GM23338 (cell line): Measurements from ENCODE around the gene RPP38. TPM values are rescaled to one million over a fixed set of nuclear protein-coding genes. Genes with fewer than 3 reads are reported as not detected.

Experiments
- ATAC-seq: fragments of 200-7000 bp; cut with Tn5 transposase; 3 replicates; pipeline ENCODE4 v1.9.1; 2020
- DNase-seq: peaks from one replicate; pipeline ENCODE4 v3.0.0-alpha.2; 2015; ENCODE audit warnings: low spot score
- H2AFZ ChIP-seq: fragments of 200-600 bp; sonication (generic); 2 replicates; pipeline ENCODE4 v1.8.0; 2016; ENCODE audit warnings: antibody characterized with exemption, mild to moderate bottlenecking, moderate library complexity
- H3F3A ChIP-seq: fragments of 200-600 bp; sonication (generic); replicated peaks from 2 replicates; pipeline ENCODE4 v1.8.0; 2017; ENCODE audit warnings: antibody characterized with exemption, mixed run types, low read depth
- H3K27ac ChIP-seq: fragments of 200-600 bp; sonication (generic); 2 replicates; pipeline ENCODE4 v1.6.1; 2016; ENCODE audit warnings: low read depth
- H3K27me3 ChIP-seq: fragments of 200-600 bp; sonication (generic); 2 replicates; pipeline ENCODE4 v1.8.0; 2016; ENCODE audit warnings: mild to moderate bottlenecking, mixed run types, moderate library complexity; ENCODE audit not compliant: insufficient read depth
- H3K36me3 ChIP-seq: fragments of 200-600 bp; sonication (generic); 2 replicates; pipeline ENCODE4 v1.8.0; 2016; ENCODE audit warnings: mild to moderate bottlenecking; ENCODE audit not compliant: insufficient read depth
- H3K4me1 ChIP-seq: fragments of 200-600 bp; sonication (generic); 2 replicates; pipeline ENCODE4 v1.8.0; 2016; ENCODE audit warnings: mild to moderate bottlenecking, moderate library complexity; ENCODE audit not compliant: insufficient read depth
- H3K4me2 ChIP-seq: fragments of 200-600 bp; sonication (generic); 2 replicates; pipeline ENCODE4 v1.7.1; 2017; ENCODE audit warnings: mixed run types
- H3K4me3 ChIP-seq: fragments of 200-600 bp; sonication (generic); 2 replicates; pipeline ENCODE4 v1.6.1; 2016; ENCODE audit warnings: mixed run types
- H3K79me2 ChIP-seq: fragments of 200-600 bp; sonication (generic); replicated peaks from 2 replicates; pipeline ENCODE4 v1.8.0; 2017; ENCODE audit warnings: mild to moderate bottlenecking; ENCODE audit not compliant: insufficient read depth
- H3K9me2 ChIP-seq: fragments of 200-600 bp; sonication (generic); 2 replicates; pipeline ENCODE4 v1.8.0; 2017; ENCODE audit not compliant: insufficient read depth
- H4K20me1 ChIP-seq: fragments of 200-600 bp; sonication (generic); replicated peaks from 2 replicates; pipeline ENCODE4 v1.8.0; 2017; ENCODE audit warnings: mild to moderate bottlenecking; ENCODE audit not compliant: insufficient read depth
- H3K27ac Mint-ChIP-seq: 2 replicates; pipeline ENCODE4 v1.8.0; 2020; ENCODE audit warnings: inconsistent platforms, mild to moderate bottlenecking, moderate library complexity, mixed read lengths
- H3K27me3 Mint-ChIP-seq: 3 replicates; pipeline ENCODE4 v1.8.0; 2022; ENCODE audit warnings: low read depth, mild to moderate bottlenecking, moderate library complexity, mixed read lengths, inconsistent platforms; ENCODE audit not compliant: insufficient read depth, poor library complexity
- H3K36me3 Mint-ChIP-seq: 3 replicates; pipeline ENCODE4 v1.8.0; 2021; ENCODE audit warnings: low read depth, mild to moderate bottlenecking, inconsistent platforms, moderate library complexity, mixed read lengths
- H3K4me1 Mint-ChIP-seq: 3 replicates; pipeline ENCODE4 v1.8.0; 2020; ENCODE audit warnings: mild to moderate bottlenecking, inconsistent platforms, mixed read lengths
- H3K4me3 Mint-ChIP-seq: 3 replicates; pipeline ENCODE4 v1.8.0; 2021; ENCODE audit warnings: moderate library complexity, mild to moderate bottlenecking, inconsistent platforms, mixed read lengths
- H3K9me3 Mint-ChIP-seq: 3 replicates; pipeline ENCODE4 v1.8.0; 2020; ENCODE audit warnings: moderate library complexity, mild to moderate bottlenecking, inconsistent platforms, mixed read lengths
- CREB1 ChIP-seq: fragments of 250-450 bp; sonication (Bioruptor Pico); IDR thresholded peaks from 2 replicates; pipeline ENCODE4 v1.5.0; 2020; ENCODE audit warnings: low read depth, mild to moderate bottlenecking, moderate library complexity
- EZH2 ChIP-seq: fragments of 200-600 bp; sonication (generic); IDR thresholded peaks from one replicate; pipeline ENCODE4 v1.8.0; 2017; ENCODE audit warnings: antibody characterized with exemption, mild to moderate bottlenecking, low read depth; ENCODE audit not compliant: unreplicated experiment
- JUNB ChIP-seq: IDR thresholded peaks from one replicate; pipeline ENCODE4 v1.6.1; 2016; ENCODE audit warnings: antibody characterized with exemption; ENCODE audit not compliant: unreplicated experiment
- STAT1 ChIP-seq: IDR thresholded peaks from one replicate; pipeline ENCODE4 v1.6.1; 2016; ENCODE audit warnings: antibody characterized with exemption; ENCODE audit not compliant: unreplicated experiment
- ZNF331 ChIP-seq: fragments of 250-450 bp; sonication (Bioruptor Pico); IDR thresholded peaks from 2 replicates; pipeline ENCODE4 v1.5.0; 2020; ENCODE audit warnings: low read depth, mild to moderate bottlenecking, moderate library complexity
- polyA plus RNA-seq: library from polyadenylated mRNA; unstranded; fragments of >200 nt; fragmentation: Nextera tagmentation; extraction: Ambion mirVana; gene quantifications from 2 replicates; pipeline ENCODE4 v1.2.1, GENCODE V29; 2016
- total RNA-seq: library from RNA; depleted of rRNA; stranded (reverse); fragments of >200 nt; shearing (Covaris generic); gene quantifications from 2 replicates; pipeline ENCODE4 v1.2.3, GENCODE V29; 2014
- TF ChIP-seq, protein P1 (sequence below): fragments of 250-450 bp; sonication (Bioruptor Pico); IDR thresholded peaks from 2 replicates; pipeline ENCODE4 v1.5.0; 2020; ENCODE audit warnings: mild to moderate bottlenecking, moderate library complexity
- TF ChIP-seq, protein P2 (sequence below), 2 experiments: fragments of 200-600 bp in 1 of 2; sonication (generic) in 1 of 2; conservative IDR thresholded peaks; 2 replicates each; pipeline versions ENCODE4 v1.5.1 to v1.6.1; 2016 to 2017; ENCODE audit warnings: antibody characterized with exemption in 2 of 2, low read depth in 2 of 2, mild to moderate bottlenecking in 2 of 2, moderate library complexity in 1 of 2

RPP38 gene
- total and polyA plus RNA-seq, 2 experiments from 2014 or later = 20.1 to 50.7 TPM

DNA sequence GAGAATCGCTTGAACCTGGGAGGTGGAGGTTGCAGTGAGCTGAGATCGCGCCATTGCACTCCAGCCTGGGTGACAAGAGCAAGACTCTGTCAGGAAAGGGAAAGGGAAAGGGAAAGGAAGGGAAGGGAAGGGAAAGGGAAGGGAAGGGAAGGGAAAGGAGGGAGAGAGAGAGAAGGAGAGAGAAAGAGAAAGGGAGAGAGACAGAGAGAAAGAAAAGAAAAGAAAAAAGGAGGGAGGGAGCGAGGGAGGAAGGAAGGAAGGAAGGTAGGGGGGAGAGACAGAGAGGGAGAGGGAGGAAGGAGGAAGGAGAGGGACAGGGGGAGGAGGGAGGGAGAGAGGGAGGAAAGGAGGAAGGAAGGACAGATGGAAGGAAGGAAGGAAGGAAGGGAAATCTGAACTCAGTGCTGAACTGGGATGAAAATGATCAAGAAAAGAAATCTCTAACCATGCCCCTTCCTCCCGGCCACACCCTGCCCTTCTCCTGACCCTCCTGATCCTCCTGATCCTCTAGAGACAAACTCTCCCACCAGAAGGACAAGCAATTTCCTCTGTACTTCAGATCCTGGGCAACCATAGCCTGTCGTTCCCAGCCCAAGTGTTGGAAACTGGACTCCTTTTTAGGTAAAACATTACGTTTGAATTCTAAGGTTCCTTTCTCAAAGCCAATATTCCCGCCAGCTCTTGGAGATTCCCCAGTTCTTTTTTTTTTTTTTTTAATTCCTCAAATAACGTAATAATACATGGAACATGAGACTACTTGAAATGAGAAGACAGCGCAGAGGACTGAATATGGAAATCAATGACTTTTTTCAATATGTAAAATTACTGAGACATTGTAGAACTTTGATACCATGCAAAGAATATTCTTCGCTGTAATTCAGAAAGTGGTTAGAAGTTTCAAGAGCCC, 39.2 kb downstream of the RPP38 start (continued):
- TF ChIP-seq, protein P1, sequence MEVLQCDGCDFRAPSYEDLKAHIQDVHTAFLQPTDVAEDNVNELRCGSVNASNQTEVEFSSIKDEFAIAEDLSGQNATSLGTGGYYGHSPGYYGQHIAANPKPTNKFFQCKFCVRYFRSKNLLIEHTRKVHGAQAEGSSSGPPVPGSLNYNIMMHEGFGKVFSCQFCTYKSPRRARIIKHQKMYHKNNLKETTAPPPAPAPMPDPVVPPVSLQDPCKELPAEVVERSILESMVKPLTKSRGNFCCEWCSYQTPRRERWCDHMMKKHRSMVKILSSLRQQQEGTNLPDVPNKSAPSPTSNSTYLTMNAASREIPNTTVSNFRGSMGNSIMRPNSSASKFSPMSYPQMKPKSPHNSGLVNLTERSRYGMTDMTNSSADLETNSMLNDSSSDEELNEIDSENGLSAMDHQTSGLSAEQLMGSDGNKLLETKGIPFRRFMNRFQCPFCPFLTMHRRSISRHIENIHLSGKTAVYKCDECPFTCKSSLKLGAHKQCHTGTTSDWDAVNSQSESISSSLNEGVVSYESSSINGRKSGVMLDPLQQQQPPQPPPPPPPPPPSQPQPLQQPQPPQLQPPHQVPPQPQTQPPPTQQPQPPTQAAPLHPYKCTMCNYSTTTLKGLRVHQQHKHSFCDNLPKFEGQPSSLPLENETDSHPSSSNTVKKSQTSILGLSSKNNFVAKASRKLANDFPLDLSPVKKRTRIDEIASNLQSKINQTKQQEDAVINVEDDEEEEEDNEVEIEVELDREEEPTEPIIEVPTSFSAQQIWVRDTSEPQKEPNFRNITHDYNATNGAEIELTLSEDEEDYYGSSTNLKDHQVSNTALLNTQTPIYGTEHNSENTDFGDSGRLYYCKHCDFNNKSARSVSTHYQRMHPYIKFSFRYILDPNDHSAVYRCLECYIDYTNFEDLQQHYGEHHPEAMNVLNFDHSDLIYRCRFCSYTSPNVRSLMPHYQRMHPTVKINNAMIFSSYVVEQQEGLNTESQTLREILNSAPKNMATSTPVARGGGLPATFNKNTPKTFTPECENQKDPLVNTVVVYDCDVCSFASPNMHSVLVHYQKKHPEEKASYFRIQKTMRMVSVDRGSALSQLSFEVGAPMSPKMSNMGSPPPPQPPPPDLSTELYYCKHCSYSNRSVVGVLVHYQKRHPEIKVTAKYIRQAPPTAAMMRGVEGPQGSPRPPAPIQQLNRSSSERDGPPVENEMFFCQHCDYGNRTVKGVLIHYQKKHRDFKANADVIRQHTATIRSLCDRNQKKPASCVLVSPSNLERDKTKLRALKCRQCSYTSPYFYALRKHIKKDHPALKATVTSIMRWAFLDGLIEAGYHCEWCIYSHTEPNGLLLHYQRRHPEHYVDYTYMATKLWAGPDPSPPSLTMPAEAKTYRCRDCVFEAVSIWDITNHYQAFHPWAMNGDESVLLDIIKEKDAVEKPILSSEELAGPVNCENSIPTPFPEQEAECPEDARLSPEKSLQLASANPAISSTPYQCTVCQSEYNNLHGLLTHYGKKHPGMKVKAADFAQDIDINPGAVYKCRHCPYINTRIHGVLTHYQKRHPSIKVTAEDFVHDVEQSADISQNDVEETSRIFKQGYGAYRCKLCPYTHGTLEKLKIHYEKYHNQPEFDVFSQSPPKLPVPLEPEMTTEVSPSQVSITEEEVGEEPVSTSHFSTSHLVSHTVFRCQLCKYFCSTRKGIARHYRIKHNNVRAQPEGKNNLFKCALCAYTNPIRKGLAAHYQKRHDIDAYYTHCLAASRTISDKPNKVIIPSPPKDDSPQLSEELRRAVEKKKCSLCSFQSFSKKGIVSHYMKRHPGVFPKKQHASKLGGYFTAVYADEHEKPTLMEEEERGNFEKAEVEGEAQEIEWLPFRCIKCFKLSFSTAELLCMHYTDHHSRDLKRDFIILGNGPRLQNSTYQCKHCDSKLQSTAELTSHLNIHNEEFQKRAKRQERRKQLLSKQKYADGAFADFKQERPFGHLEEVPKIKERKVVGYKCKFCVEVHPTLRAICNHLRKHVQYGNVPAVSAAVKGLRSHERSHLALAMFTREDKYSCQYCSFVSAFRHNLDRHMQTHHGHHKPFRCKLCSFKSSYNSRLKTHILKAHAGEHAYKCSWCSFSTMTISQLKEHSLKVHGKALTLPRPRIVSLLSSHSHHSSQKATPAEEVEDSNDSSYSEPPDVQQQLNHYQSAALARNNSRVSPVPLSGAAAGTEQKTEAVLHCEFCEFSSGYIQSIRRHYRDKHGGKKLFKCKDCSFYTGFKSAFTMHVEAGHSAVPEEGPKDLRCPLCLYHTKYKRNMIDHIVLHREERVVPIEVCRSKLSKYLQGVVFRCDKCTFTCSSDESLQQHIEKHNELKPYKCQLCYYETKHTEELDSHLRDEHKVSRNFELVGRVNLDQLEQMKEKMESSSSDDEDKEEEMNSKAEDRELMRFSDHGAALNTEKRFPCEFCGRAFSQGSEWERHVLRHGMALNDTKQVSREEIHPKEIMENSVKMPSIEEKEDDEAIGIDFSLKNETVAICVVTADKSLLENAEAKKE = no peak
- TF ChIP-seq, protein P2, sequence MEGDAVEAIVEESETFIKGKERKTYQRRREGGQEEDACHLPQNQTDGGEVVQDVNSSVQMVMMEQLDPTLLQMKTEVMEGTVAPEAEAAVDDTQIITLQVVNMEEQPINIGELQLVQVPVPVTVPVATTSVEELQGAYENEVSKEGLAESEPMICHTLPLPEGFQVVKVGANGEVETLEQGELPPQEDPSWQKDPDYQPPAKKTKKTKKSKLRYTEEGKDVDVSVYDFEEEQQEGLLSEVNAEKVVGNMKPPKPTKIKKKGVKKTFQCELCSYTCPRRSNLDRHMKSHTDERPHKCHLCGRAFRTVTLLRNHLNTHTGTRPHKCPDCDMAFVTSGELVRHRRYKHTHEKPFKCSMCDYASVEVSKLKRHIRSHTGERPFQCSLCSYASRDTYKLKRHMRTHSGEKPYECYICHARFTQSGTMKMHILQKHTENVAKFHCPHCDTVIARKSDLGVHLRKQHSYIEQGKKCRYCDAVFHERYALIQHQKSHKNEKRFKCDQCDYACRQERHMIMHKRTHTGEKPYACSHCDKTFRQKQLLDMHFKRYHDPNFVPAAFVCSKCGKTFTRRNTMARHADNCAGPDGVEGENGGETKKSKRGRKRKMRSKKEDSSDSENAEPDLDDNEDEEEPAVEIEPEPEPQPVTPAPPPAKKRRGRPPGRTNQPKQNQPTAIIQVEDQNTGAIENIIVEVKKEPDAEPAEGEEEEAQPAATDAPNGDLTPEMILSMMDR (conservative IDR thresholded peaks at IDR 0.05; ENCODE audit: low read depth in 2 of 2) = no peak
- TF ChIP-seq STAT1 = no peak
- no peak for TF ChIP-seq EZH2

DNA sequence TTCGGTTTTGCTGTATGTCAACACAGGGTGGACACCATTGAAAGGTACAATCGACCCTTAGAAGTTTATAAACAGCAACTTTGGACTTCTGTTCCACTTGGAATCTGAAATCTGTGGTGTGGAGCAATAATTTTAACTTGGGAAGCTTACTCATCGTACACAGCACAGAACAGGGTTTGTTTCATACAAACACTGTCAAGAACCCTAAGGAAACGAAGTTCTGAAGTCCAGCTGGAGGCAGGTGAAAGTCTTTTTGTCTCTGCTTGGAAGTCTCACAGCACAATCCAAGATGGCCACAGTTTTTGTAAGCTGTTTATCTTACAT, 39.8 kb downstream of the RPP38 start:
- Histone ChIP-seq H3K27me3 (no peaks in the 10 kb centered on the region), H3K27ac (no peak overlapping the region), H3K36me3 (peaks cover 10% of the 10 kb centered on the region; the same call in 1 of the 2 replicates), H2AFZ (no peak overlapping the region), H3F3A (no peaks in the 10 kb centered on the region), H3K4me2 (no peak overlapping the region), H3K4me3 (no peak overlapping the region), H3K9me2 (no peaks in the 10 kb centered on the region), H3K4me1 (no peaks in the 10 kb centered on the region), H4K20me1 (no peaks in the 10 kb centered on the region), H3K79me2 (no peaks in the 10 kb centered on the region)
- no peak overlapping the region for H3K27ac Mint-ChIP-seq
- H3K27me3 Mint-ChIP-seq = peaks cover 4% of the 10 kb centered on the region
- H3K36me3 Mint-ChIP-seq = peaks cover 8% of the 10 kb centered on the region; the same call in 2 of the 3 replicates
- ATAC-seq = no peak
- no peak for DNase-seq
- no peak overlapping the region for H3K4me3 Mint-ChIP-seq
- no peaks in the 10 kb centered on the region for H3K9me3 Mint-ChIP-seq
- peaks cover 12% of the 10 kb centered on the region for H3K4me1 Mint-ChIP-seq
- TF ChIP-seq, protein P1 = no peak
- TF ChIP-seq ZNF331 (CRISPR knock-in tag) = no peak
- no peak for TF ChIP-seq JUNB
- TF ChIP-seq CREB1 = no peak
